Germinal center (tissue), 1 donor: ENCODE measurements around the gene EHD2.
"Not testable (repeated sequence)": the region's sequence is repeated elsewhere in the genome, so short reads cannot be mapped to it uniquely, and the experiment has no call there.

Experiments used
- DNase-seq: peaks from one replicate; pipeline ENCODE4 v3.0.0; 2012; ENCODE audit warnings: mixed read lengths, low spot score

The EHD2 gene

GRCh38 chr19:47769534-47769933 lies 56.3 kb downstream of the EHD2 start:
- DNase-seq: no peak

GRCh38 chr19:47771291-47771690 lies 58.1 kb downstream of the EHD2 start:
- DNase-seq: not testable (repeated sequence)

- DNase-seq: no peak
Observed at GRCh38 chr19:47776568-47776967, 63.3 kb downstream of the EHD2 start.

DNA sequence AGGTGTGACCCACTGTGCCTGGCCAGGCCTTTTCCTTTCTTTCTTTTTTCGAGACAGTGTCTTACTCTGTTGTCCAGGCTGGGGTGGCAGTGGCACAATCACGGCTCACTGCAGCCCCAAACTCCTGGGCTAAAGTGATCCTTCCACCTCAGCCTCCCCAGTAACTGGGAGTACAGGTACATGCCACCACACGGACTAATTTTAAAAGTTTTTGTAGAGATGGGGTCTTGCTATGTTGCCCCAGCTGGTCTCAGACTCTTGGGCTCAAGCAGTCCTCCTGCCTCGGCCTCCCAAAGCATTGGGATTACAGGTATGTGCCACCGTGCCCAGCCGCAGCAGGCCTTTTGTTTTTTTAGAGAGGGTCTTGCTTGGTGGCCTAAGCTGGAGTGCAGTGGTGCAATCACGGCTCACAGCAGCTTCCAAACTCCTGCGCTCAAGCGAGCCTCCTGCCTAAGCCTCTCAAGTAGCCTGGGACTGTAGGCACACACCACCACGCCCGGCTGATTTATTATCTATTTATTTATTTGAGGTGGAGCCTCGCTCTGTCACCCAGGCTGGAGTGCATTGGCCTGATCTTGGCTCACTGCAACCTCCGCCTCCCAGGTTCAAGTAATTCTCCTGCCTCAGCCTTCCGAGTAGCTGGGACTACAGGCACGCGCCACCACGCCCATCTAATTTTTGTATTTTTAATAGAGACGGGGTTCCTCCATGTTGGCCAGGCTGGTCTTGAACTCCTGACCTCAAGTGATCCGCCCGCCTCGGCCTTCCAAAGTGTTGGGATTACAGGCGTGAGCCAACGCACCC lies 64.2 kb downstream of the EHD2 start:
- DNase-seq: not testable (repeated sequence)

DNA sequence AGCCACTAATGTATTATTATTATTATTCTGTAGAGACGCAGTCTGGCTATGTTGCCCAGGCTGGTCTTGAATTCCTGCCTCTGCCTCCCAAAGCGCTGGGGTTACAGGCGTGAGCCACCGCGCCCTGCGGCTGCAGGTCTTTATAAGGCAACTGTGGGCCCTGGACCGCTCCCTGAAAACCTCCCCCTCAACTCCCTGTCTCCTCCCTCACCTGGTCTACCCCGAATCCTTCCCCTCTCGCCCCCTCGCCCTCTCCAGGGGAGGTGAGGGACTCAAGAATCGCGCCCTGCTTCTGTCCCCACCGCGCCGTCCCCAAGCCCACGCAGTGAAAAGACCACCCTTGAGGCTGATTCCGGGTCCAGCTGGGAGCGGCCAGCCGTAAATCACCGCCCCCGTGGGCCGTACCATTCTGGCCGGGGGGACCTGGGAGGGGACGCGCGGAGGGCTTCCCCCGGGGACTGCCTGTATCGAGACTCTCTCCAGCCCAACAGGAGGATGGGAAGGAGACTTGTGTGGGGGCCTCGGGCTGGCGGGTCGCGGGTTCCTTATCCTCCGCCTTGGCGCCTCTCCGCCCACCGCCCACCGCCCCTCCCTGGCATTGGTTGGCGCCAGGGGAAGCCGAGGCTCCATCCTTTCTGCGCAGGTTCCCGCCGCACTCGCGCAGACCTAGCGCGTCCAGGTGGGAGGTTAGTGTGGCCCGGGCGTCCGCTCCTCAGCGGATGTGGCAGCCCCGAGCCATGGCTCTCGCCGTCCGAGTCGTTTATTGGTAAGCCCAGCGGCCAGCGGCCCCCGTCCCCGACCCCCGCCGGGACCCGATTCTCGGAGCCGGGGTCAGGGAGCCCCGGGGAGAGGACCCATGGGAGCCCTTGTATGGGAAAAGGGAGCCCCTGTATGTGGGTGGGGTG lies 65.1 kb downstream of the EHD2 start, which contains the start of gene SELENOW:
TSS of gene SELENOW (plus strand) at position 655 of the 905 bp plus-strand sequence. CDS start at position 738, 83 bp downstream.
- DNase-seq: peak; percentile 86

DNA sequence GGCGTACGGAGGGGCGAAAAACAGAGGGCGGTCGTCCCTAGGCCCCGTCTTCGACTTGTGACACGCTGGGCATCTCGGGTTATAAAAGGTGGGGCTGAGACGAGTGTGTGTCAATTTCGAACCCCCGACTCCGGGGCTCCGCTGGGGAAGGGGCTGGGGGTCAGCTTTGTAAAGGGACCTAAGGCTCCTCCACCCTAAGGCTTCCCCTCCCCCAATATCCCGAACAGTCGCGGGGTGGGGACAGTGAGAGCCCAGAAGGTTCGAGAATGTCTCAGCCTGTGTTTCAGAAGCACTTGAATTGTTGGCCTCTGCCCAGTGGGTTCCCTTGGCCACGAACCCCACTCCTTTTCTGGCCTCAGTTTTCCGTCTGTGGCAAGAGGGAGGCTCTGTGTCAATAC lies 65.7 kb downstream of the EHD2 start:
- no peak for DNase-seq

- no peak for DNase-seq
Observed at GRCh38 chr19:47779524-47780214, 66.4 kb downstream of the EHD2 start.

DNA sequence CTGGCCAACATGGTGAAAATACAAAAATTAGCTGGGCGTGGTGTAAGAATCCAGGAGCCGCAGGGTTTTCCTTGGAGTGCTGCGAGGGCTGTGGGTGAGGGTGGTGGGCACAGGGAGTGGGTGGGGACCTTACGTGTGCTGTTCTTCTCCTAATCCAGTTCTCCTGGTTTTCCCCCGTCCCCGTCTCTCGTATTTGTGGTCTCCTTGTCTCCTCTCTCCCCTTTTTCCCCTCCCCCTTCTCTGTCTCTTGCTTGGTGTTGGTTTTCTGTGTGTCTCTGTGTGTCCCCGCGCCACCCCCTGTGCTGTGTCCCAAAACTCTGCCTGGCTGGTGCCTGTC lies 67.0 kb downstream of the EHD2 start:
- DNase-seq: no peak

DNA sequence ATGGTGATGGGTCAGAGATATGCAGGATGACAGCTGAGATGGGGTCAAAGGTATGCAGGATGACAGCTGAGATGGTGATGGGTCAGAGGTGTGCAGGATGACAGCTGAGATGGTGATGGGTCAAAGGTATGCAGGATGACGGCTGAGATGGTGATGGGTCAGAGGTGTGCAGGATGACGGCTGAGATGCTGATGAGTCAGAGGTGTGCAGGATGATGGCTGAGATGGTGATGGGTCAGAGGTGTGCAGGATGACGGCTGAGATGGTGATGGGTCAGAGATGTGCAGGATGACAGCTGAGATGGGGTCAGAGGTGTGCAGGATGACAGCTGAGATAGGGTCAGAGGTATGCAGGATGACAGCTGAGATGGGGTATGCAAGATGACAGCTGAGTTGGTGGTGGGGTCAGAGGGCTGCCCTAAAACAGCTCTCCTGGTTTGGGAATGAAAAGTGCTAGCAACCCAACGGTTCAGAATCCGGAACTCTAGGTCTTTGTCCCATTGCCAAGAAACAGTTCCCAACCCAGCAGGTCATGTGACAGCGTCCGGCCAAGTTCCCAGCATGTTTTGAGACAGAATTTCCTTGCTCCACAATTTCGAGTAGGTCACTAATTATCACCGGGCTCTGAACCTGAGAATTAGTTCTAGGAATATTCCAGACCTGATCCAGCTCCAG lies 68.5 kb downstream of the EHD2 start:
- no peak for DNase-seq

DNA sequence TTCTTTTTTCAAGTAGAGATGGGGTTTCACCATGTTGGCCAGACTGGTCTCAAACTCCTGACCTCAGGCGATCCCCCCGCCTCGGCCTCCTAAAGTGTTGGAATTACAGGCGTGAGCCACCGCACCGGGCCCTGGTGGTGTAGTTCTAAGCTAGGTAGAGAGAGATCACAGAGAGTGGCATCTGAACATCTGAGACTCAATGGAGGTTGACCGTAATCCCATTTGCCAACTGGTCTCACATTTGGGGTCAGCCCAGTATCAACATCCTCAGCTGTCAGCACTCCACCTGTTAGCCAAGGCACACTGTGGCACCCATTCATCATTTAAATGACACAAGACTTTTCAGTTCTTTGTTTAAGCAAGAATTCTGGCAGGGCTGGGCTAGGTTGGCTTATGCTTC lies 73.3 kb downstream of the EHD2 start:
- DNase-seq: no peak

DNA sequence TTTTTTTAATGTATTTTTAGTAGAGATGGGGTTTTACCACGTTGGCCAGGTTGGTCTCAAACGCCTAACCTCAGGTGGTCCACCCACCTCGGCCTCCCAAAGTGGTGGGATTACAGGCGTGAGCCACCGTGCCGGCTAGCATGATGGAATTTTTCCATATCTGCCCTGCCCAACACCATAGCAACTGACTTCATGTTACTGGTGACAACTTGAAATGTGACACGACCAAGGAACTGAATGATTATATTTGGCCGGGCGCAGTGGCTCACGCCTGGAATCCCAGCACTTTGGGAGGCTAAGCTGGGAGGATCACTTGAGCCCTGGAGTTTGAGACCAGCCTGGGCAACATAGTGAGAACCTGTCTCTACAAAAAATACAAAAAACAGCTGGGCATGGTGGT lies 74.1 kb downstream of the EHD2 start:
- DNase-seq: not testable (repeated sequence)

- DNase-seq: not testable (repeated sequence)
Observed at GRCh38 chr19:47789811-47790210, 76.6 kb downstream of the EHD2 start.

DNA sequence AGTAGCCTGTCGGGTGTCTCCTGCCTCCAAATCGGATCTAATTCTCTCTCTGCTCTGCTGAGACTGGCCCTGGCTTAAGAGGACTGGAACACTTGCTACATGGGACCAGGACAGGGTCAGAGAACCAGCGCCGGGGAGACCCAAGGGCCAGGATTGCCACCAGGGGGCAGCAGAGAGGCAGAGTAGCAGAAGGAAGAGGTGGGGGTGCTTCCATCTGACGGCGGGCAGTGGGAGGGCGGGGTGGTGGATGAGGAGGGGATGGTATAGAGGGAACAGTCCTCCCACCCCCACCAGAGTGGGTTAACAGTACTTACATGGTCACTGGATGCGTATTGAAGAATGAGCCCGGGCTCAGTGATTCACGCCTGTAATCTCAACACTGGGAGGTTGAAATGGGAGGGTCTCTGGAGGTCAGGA lies 77.2 kb downstream of the EHD2 start:
- peak; percentile 83 for DNase-seq

DNA sequence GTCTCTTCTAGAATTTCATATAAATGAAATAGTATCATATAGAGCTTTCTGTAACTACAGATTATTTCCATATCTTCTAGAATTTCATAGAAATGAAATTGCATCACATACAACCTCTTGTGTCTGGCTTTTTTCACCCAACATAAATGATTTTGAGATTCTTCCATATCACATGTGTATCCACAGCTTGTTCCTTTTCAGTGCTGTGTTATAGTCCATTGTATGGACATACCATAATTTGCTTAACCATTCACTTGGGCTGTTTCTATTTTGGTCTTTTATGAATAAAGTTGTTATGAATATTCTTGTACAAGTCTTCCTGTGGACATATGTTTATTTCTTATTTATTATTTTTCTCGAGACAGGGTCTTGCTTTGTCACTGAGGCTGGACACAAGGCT lies 79.4 kb downstream of the EHD2 start:
- no peak for DNase-seq
